Upper lobe of right lung (tissue), 1 donor: ENCODE measurements around the gene PLEK. TPM values are rescaled to one million over a fixed set of nuclear protein-coding genes. Genes with fewer than 3 reads are reported as not detected.

Source experiments
- ATAC-seq: fragments of 200-7000 bp; cut with Tn5 transposase; one replicate; pipeline ENCODE4 v1.9.1; 2020; ENCODE audit warnings: mild to moderate bottlenecking, moderate library complexity
- DNase-seq: peaks from one replicate; pipeline ENCODE4 v3.0.0-alpha.2; 2020
- H3K27ac ChIP-seq: fragments of 200-600 bp; one replicate; pipeline ENCODE4 v1.8.0; 2022
- H3K27me3 ChIP-seq: fragments of 200-600 bp; one replicate; pipeline ENCODE4 v1.8.0; 2022; ENCODE audit warnings: mild to moderate bottlenecking
- H3K36me3 ChIP-seq: fragments of 200-600 bp; one replicate; pipeline ENCODE4 v1.8.0; 2022
- H3K4me1 ChIP-seq: fragments of 200-600 bp; one replicate; pipeline ENCODE4 v1.8.0; 2022
- H3K4me3 ChIP-seq: fragments of 200-600 bp; one replicate; pipeline ENCODE4 v1.8.0; 2022; ENCODE audit warnings: mild to moderate bottlenecking
- H3K9me3 ChIP-seq: fragments of 200-600 bp; one replicate; pipeline ENCODE4 v1.8.0; 2022
- intact Hi-C: fragments of 100-400 bp; cut with DNase I; formaldehyde crosslinking; loops from one replicate; pipeline ENCODE4 v1.11.0; 2022
- total RNA-seq: library from RNA; stranded (reverse); fragmentation: NEBNext Ultra II Directional; extraction: Animal tissue kit (Norgen Biotek cat#: 25700); gene quantifications from one replicate; pipeline ENCODE4 v1.2.1, GENCODE V29; 2021
- TF ChIP-seq, protein P1 (sequence below): fragments of 200-600 bp; IDR thresholded peaks from one replicate; pipeline ENCODE4 v1.8.0; 2022; ENCODE audit warnings: antibody characterized with exemption
- donor health status: DM: no; HTN: yes; CAD: no; lungs with severe emphysema.

PLEK gene
- total RNA-seq, 1 donor from 2014 or later: 32.9 TPM

DNA sequence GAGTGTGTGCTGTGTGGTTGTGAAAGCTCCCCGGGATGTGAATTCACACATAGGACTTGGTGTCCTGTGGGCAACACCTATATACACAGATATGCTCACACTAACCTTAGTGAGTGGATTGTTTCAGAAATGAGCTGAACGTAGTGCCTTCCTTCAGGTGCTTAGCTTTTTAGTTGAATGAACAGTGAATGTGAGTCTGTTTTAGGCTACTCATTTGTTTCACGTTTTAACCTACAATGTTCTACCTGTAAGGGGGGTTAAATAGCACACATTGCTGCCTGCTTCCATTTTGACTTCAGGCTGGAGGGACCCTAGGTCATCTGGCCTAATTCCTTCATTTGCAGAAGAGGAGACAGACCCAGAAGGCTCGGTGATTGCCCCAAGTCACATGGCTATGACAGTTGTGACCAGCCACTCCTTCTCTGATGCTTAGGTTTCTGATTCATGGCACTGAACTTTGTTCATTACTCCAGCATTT, 1.0 kb downstream of the PLEK start:
- peak; percentile 73 for ATAC-seq
- no peaks in the 10 kb centered on the region for H3K27me3 ChIP-seq
- intact Hi-C loops: no loop called here

GRCh38 chr2:68367953-68368653, 3.0 kb downstream of the PLEK start:
- intact Hi-C loops: no loop called here
- DNase-seq (no peak), ATAC-seq (peak; percentile 55)
- no peaks in the 10 kb centered on the region for H3K27me3 ChIP-seq
- peak overlapping the region; percentile 32 for H3K4me3 ChIP-seq
- H3K27ac ChIP-seq: peak overlapping the region; percentile 14
- TF ChIP-seq, protein P1, sequence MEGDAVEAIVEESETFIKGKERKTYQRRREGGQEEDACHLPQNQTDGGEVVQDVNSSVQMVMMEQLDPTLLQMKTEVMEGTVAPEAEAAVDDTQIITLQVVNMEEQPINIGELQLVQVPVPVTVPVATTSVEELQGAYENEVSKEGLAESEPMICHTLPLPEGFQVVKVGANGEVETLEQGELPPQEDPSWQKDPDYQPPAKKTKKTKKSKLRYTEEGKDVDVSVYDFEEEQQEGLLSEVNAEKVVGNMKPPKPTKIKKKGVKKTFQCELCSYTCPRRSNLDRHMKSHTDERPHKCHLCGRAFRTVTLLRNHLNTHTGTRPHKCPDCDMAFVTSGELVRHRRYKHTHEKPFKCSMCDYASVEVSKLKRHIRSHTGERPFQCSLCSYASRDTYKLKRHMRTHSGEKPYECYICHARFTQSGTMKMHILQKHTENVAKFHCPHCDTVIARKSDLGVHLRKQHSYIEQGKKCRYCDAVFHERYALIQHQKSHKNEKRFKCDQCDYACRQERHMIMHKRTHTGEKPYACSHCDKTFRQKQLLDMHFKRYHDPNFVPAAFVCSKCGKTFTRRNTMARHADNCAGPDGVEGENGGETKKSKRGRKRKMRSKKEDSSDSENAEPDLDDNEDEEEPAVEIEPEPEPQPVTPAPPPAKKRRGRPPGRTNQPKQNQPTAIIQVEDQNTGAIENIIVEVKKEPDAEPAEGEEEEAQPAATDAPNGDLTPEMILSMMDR: no peak
- no peaks in the 10 kb centered on the region for H3K9me3 ChIP-seq
- peaks cover 13% of the 10 kb centered on the region for H3K4me1 ChIP-seq
- no peaks in the 10 kb centered on the region for H3K36me3 ChIP-seq

More for the DNA sequence above, 1.0 kb downstream of the PLEK start:
- H3K4me3 ChIP-seq: peak overlapping the region; percentile 32
- DNase-seq: no peak
- H3K27ac ChIP-seq: peak overlapping the region; percentile 43
- no peaks in the 10 kb centered on the region for H3K9me3 ChIP-seq
- TF ChIP-seq, protein P1: no peak
- no peaks in the 10 kb centered on the region for H3K36me3 ChIP-seq
- H3K4me1 ChIP-seq: peaks cover 16% of the 10 kb centered on the region

DNA sequence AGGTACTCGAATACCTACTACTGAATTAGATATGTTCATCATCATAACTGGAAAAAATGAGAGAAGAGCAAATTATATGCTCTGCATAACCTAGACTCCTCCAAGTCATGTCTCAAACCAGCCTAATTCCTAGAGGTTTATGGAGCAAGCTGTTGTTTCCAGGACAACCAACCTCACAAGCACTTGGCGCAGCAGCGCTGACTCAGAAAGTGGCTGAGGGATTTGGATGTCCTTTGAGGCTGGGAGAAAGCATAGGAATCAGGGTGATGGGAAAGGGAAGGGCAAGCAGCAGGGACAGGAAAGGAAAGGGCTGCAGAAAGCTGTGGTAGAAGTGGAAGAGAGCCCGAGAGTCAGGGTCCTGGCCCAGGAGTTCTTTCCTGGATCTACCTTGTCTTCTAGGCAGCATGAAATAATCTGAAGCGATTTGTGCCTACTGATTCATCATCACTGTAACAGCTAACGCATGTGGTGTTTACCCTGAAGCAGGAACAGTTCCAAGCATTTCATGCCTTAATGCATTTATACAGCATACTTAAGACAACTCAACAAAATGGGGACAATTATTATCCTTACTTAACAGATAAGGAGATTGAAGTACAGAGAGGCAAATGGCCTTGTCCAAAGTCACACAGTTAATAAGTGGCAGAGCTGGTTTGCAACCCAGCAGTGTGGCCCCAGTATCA, 3.7 kb downstream of the PLEK start:
- Histone ChIP-seq H3K27me3 (no peaks in the 10 kb centered on the region), H3K36me3 (no peaks in the 10 kb centered on the region), H3K27ac (peak overlapping the region; percentile 14), H3K4me1 (peaks cover 13% of the 10 kb centered on the region), H3K9me3 (no peaks in the 10 kb centered on the region), H3K4me3 (no peak overlapping the region)
- TF ChIP-seq, protein P1: no peak
- DNase-seq: no peak
- intact Hi-C loops: no loop called here
- ATAC-seq: no peak

GRCh38 chr2:68369337-68369734, 4.3 kb downstream of the PLEK start:
- ATAC-seq (no peak), DNase-seq (no peak)
- Histone ChIP-seq H3K4me3 (no peak overlapping the region), H3K9me3 (no peaks in the 10 kb centered on the region), H3K27me3 (no peaks in the 10 kb centered on the region), H3K27ac (no peak overlapping the region), H3K36me3 (no peaks in the 10 kb centered on the region), H3K4me1 (peaks cover 13% of the 10 kb centered on the region)
- intact Hi-C loops: no loop called here
- TF ChIP-seq, protein P1: no peak

- Histone ChIP-seq H3K27me3 (no peaks in the 10 kb centered on the region), H3K4me1 (peaks cover 13% of the 10 kb centered on the region), H3K36me3 (no peaks in the 10 kb centered on the region), H3K4me3 (no peak overlapping the region), H3K27ac (no peak overlapping the region), H3K9me3 (no peaks in the 10 kb centered on the region)
- intact Hi-C loops: no loop called here
- no peak for ATAC-seq
- DNase-seq: no peak
- TF ChIP-seq, protein P1: no peak
Observed at GRCh38 chr2:68371138-68371537, 6.1 kb downstream of the PLEK start.
